Omental fat pad (tissue), 4 donors: ENCODE data around the gene NCOA5. TPM values are rescaled to one million over a fixed set of nuclear protein-coding genes. Genes with fewer than 3 reads are reported as not detected.

Experiments
- ATAC-seq: fragments of 150-250 bp; one replicate; pipeline ENCODE4 v1.9.1; 2016; ENCODE audit warnings: mild to moderate bottlenecking, moderate library complexity; ENCODE audit not compliant: low FRiP score
- DNase-seq: peaks from one replicate; pipeline ENCODE4 v3.0.0-alpha.2; 2019; ENCODE audit warnings: low spot score
- CTCF ChIP-seq, 3 donors: fragments of 450-650 bp; IDR thresholded peaks; one replicate each; pipeline ENCODE4 v1.5.1; 2016 to 2017; ENCODE audit warnings: antibody characterized with exemption in 3 of 3, mild to moderate bottlenecking in 3 of 3, moderate library complexity in 2 of 3
- total RNA-seq, 4 donors: library from RNA; depleted of rRNA; stranded (reverse); fragments of >200 nt; gene quantifications; one replicate each; pipeline ENCODE4 v1.1.0, GENCODE V29; 2016

NCOA5 gene
- total RNA-seq, 4 donors from 2014 or later, result 19.3 to 41.1 (median 23.2) TPM

DNA sequence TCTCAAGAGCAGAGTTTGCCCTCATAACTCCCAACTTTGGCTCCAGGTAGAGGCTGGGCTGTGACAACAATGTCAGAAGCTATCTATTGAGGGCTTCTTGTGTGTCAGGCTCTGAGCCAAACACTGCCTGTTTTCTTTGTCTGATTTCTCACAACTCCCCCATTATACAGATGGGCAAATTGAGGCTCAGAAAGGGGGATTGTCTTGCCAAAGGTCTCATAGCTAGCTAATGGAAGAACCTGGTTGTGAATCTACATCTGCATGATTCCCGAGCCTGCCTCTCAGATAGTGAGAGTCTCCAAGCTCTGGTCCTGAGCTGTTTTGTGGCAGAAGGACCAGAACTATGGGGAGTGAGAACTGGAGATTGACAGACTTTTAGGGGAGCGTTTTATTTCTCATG is 29.8 kb upstream of the NCOA5 start:
- TF ChIP-seq CTCF (IDR thresholded peaks at IDR 0.05), result no peak
- ATAC-seq (no peak), DNase-seq (no peak)

DNA sequence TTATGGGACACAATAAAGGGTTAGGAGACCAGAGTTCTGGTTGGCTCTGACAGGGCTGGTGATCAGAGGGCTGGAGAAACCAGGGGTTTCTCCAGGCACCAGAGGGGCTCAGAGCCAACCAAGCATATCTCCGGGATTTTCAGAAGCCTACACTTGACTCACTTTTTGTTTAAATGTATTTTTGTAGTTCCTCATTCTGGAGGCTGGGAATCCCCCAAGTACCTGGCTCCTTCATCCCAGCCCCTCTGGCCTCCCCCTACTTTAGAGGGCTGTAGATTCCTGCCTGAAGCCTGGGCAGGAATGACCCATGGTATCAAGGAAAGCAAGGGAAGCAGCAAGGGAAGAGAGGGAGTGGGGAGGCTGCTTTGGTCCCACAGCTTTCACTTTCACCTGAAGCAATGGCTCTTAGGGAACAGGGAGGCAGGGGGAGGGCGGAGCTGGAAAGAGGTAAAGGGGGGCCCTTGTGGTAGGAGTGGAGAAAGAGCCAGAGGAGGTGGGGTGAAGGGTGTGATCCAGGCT is 29.3 kb upstream of the NCOA5 start:
- TF ChIP-seq CTCF (IDR thresholded peaks at IDR 0.05), result no peak
- no peak for DNase-seq
- no peak for ATAC-seq

- TF ChIP-seq CTCF (IDR thresholded peaks at IDR 0.05), result no peak
- ATAC-seq (peak; percentile 49), DNase-seq (no peak)
Measured at GRCh38 chr20:46118481-46119020, 28.8 kb upstream of the NCOA5 start.

- peak; percentile 97 for ATAC-seq
- TF ChIP-seq CTCF (IDR thresholded peaks at IDR 0.05), result no peak
- peak; percentile 69 for DNase-seq
Measured at GRCh38 chr20:46117704-46118467, 28.1 kb upstream of the NCOA5 start, which contains the start of gene CD40. TSS of gene CD40 (plus strand) at chr20:46118314. CDS start at chr20:46118344, 30 bp downstream.

- no peak for ATAC-seq
- DNase-seq, result no peak
- no peak for TF ChIP-seq CTCF (IDR thresholded peaks at IDR 0.05)
Measured at GRCh38 chr20:46114449-46114848, 24.7 kb upstream of the NCOA5 start.

GRCh38 chr20:46113113-46113470 is 23.3 kb upstream of the NCOA5 start:
- no peak for TF ChIP-seq CTCF (IDR thresholded peaks at IDR 0.05)
- no peak for DNase-seq
- ATAC-seq, result no peak
